GM12892 (cell line): Measurements from ENCODE around the gene SERPINE1.

Source experiments
- POLR2A ChIP-seq: IDR thresholded peaks from 2 replicates; pipeline ENCODE4 v1.6.1; 2011; ENCODE audit warnings: low read depth, low read length, control low read depth
- TAF1 ChIP-seq: IDR thresholded peaks from 2 replicates; pipeline ENCODE4 v1.6.1; 2011; ENCODE audit warnings: low read depth, mild to moderate bottlenecking, control low read depth, low read length, borderline replicate concordance

DNA sequence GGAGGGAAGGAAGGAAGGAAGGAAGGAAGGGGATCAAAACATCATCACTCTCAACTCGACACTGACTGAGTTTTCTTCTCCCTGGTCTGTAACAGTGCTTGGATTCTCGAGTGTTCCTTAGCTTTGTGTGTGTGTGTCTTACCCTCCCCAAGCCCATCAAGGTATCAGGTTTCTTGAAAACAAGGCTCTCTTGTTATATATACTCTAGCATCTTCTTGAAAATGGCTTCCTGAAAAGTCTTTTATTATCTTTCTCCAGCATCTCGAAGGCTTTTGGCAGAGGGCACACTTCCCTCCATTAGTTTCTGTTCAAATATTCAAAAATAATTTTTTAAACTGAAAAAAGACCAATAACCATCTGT lies 13.4 kb downstream of the SERPINE1 start:
- TF ChIP-seq POLR2A (no peak), TAF1 (no peak)
